IPS-18a (cell line): ENCODE results near the gene RFX1.
"Not testable (repeated sequence)": the region's sequence is repeated elsewhere in the genome, so short reads cannot be mapped to it uniquely, and the experiment has no call there.

Experiments used
- H3K27ac ChIP-seq: one replicate; pipeline ENCODE4 v1.5.1; 2013; ENCODE audit warnings: low read length
- H3K27me3 ChIP-seq: one replicate; pipeline ENCODE4 v1.6.1; 2013; ENCODE audit warnings: mild to moderate bottlenecking, low read length; ENCODE audit not compliant: control insufficient read depth, insufficient read depth
- H3K36me3 ChIP-seq: one replicate; pipeline ENCODE4 v1.6.1; 2013; ENCODE audit warnings: low read depth, low read length; ENCODE audit not compliant: control insufficient read depth
- H3K4me1 ChIP-seq: one replicate; pipeline ENCODE4 v1.6.1; 2013; ENCODE audit warnings: low read depth, low read length; ENCODE audit not compliant: control insufficient read depth
- H3K4me3 ChIP-seq: one replicate; pipeline ENCODE4 v1.5.1; 2013; ENCODE audit warnings: low read length
- H3K9ac ChIP-seq: one replicate; pipeline ENCODE4 v1.6.1; 2013; ENCODE audit warnings: mild to moderate bottlenecking, low read length, moderate library complexity
- H3K9me3 ChIP-seq: one replicate; pipeline ENCODE4 v1.6.1; 2013; ENCODE audit warnings: low read depth, low read length; ENCODE audit not compliant: control insufficient read depth

RFX1 gene

GRCh38 chr19:13934785-13935109 is 71.4 kb downstream of the RFX1 start:
- no peak overlapping the region for H3K27ac ChIP-seq
- no peak overlapping the region for H3K4me3 ChIP-seq
- no peaks in the 10 kb centered on the region for H3K9me3 ChIP-seq
- H3K4me1 ChIP-seq = peaks cover 9% of the 10 kb centered on the region
- peaks cover 4% of the 10 kb centered on the region for H3K36me3 ChIP-seq
- H3K27me3 ChIP-seq = no peaks in the 10 kb centered on the region
- no peak overlapping the region for H3K9ac ChIP-seq

- peaks cover 9% of the 10 kb centered on the region for H3K4me1 ChIP-seq
- H3K9ac ChIP-seq = no peak overlapping the region
- no peaks in the 10 kb centered on the region for H3K9me3 ChIP-seq
- no peak overlapping the region for H3K4me3 ChIP-seq
- peaks cover 4% of the 10 kb centered on the region for H3K36me3 ChIP-seq
- no peak overlapping the region for H3K27ac ChIP-seq
- H3K27me3 ChIP-seq = no peaks in the 10 kb centered on the region
These were observed 73.2 kb downstream of the RFX1 start for GRCh38 chr19:13932911-13933393.

GRCh38 chr19:13932149-13932637 is 73.9 kb downstream of the RFX1 start:
- no peaks in the 10 kb centered on the region for H3K9me3 ChIP-seq
- no peak overlapping the region for H3K4me3 ChIP-seq
- no peaks in the 10 kb centered on the region for H3K27me3 ChIP-seq
- H3K4me1 ChIP-seq = peaks cover 9% of the 10 kb centered on the region
- H3K9ac ChIP-seq = no peak overlapping the region
- H3K27ac ChIP-seq = no peak overlapping the region
- peaks cover 4% of the 10 kb centered on the region for H3K36me3 ChIP-seq

GRCh38 chr19:13931391-13932148 is 74.5 kb downstream of the RFX1 start:
- Histone ChIP-seq H3K27ac (no peak overlapping the region), H3K4me3 (no peak overlapping the region), H3K9ac (no peak overlapping the region), H3K27me3 (no peaks in the 10 kb centered on the region), H3K4me1 (peaks cover 9% of the 10 kb centered on the region), H3K9me3 (no peaks in the 10 kb centered on the region), H3K36me3 (peaks cover 10% of the 10 kb centered on the region)

GRCh38 chr19:13930402-13930801 is 75.7 kb downstream of the RFX1 start:
- Histone ChIP-seq H3K4me1 (no peaks in the 10 kb centered on the region), H3K27me3 (no peaks in the 10 kb centered on the region), H3K36me3 (peaks cover 12% of the 10 kb centered on the region), H3K4me3 (no peak overlapping the region), H3K9ac (no peak overlapping the region), H3K9me3 (no peaks in the 10 kb centered on the region), H3K27ac (no peak overlapping the region)

- no peak overlapping the region for H3K4me3 ChIP-seq
- no peaks in the 10 kb centered on the region for H3K9me3 ChIP-seq
- H3K9ac ChIP-seq = no peak overlapping the region
- H3K27me3 ChIP-seq = no peaks in the 10 kb centered on the region
- peaks cover 12% of the 10 kb centered on the region for H3K36me3 ChIP-seq
- no peak overlapping the region for H3K27ac ChIP-seq
- H3K4me1 ChIP-seq = no peaks in the 10 kb centered on the region
These were observed 76.2 kb downstream of the RFX1 start for GRCh38 chr19:13929956-13930355.

- H3K9ac ChIP-seq = no peak overlapping the region
- no peak overlapping the region for H3K27ac ChIP-seq
- no peak overlapping the region for H3K4me3 ChIP-seq
- H3K27me3 ChIP-seq = no peaks in the 10 kb centered on the region
- H3K9me3 ChIP-seq = no peaks in the 10 kb centered on the region
- H3K36me3 ChIP-seq = peaks cover 12% of the 10 kb centered on the region
- H3K4me1 ChIP-seq = no peaks in the 10 kb centered on the region
These were observed 76.8 kb downstream of the RFX1 start for GRCh38 chr19:13929340-13929739.

- Histone ChIP-seq H3K27me3 (no peaks in the 10 kb centered on the region), H3K4me1 (no peaks in the 10 kb centered on the region), H3K4me3 (no peak overlapping the region), H3K9me3 (no peaks in the 10 kb centered on the region), H3K27ac (no peak overlapping the region), H3K9ac (no peak overlapping the region), H3K36me3 (peaks cover 25% of the 10 kb centered on the region)
These were observed 79.4 kb downstream of the RFX1 start for GRCh38 chr19:13926715-13927114.

- Histone ChIP-seq H3K9ac (no peak overlapping the region), H3K4me1 (no peaks in the 10 kb centered on the region), H3K27ac (no peak overlapping the region), H3K9me3 (no peaks in the 10 kb centered on the region), H3K27me3 (no peaks in the 10 kb centered on the region), H3K36me3 (peaks cover 24% of the 10 kb centered on the region), H3K4me3 (no peak overlapping the region)
These were observed 80.1 kb downstream of the RFX1 start for GRCh38 chr19:13926010-13926409.

GRCh38 chr19:13923194-13923987 is 82.7 kb downstream of the RFX1 start:
- Histone ChIP-seq H3K9me3 (no peaks in the 10 kb centered on the region), H3K27me3 (no peaks in the 10 kb centered on the region), H3K27ac (no peak overlapping the region), H3K4me3 (no peak overlapping the region), H3K4me1 (no peaks in the 10 kb centered on the region), H3K9ac (no peak overlapping the region), H3K36me3 (peaks cover 29% of the 10 kb centered on the region)

- H3K27ac ChIP-seq, H3K4me3 ChIP-seq, H3K4me1 ChIP-seq, H3K9me3 ChIP-seq, H3K27me3 ChIP-seq, H3K9ac ChIP-seq: not testable (repeated sequence)
- peaks cover 29% of the 10 kb centered on the region for H3K36me3 ChIP-seq
These were observed 84.0 kb downstream of the RFX1 start for GRCh38 chr19:13922118-13922517.
